H54 (cell line): ENCODE results near the gene PHF1.

Experiments
- DNase-seq: peaks from one replicate; pipeline ENCODE4 v3.0.0; 2011; ENCODE audit warnings: low spot score, mixed read lengths; ENCODE audit not compliant: insufficient read length
- FAIRE-seq: peaks from 3 replicates; lab custom pipeline; 2011; peaks lifted over from hg19 to GRCh38; lab: Jason Lieb, UNC
- POLR2A ChIP-seq: IDR thresholded peaks from 2 replicates; pipeline ENCODE4 v1.6.1; 2011; ENCODE audit warnings: low read depth, mild to moderate bottlenecking, low read length

Gene PHF1

GRCh38 chr6:33417903-33418689 lies 7.3 kb downstream of the PHF1 start, which contains the start of gene CUTA:
Gene CUTA (minus strand): TSS chr6:33418107. CDS start chr6:33418000, 107 bp downstream.
- FAIRE-seq, result peak; percentile 92
- no peak for TF ChIP-seq POLR2A
- peak; percentile 95 for DNase-seq

GRCh38 chr6:33418690-33419291 lies 8.0 kb downstream of the PHF1 start:
- FAIRE-seq (no peak), DNase-seq (no peak)
- no peak for TF ChIP-seq POLR2A

- no peak for FAIRE-seq
- no peak for DNase-seq
Observed at GRCh38 chr6:33419580-33420490, 9.0 kb downstream of the PHF1 start, which contains the start of gene SYNGAP1. Gene SYNGAP1 (plus strand): TSS chr6:33420065. CDS start chr6:33420265, 200 bp downstream.

GRCh38 chr6:33420491-33421343 lies 9.9 kb downstream of the PHF1 start:
- no peak for FAIRE-seq
- DNase-seq, result no peak
- TF ChIP-seq POLR2A, result no peak

More at GRCh38 chr6:33419580-33420490, 9.0 kb downstream of the PHF1 start, which contains the start of gene SYNGAP1:
- TF ChIP-seq POLR2A, result no peak

GRCh38 chr6:33421344-33421643 lies 10.5 kb downstream of the PHF1 start:
- DNase-seq (no peak), FAIRE-seq (no peak)
- no peak for TF ChIP-seq POLR2A

GRCh38 chr6:33423777-33424176 lies 13.0 kb downstream of the PHF1 start:
- no peak for FAIRE-seq
- no peak for TF ChIP-seq POLR2A
- DNase-seq, result no peak

- DNase-seq (no peak), FAIRE-seq (no peak)
- no peak for TF ChIP-seq POLR2A
Observed at GRCh38 chr6:33424855-33425667, 14.2 kb downstream of the PHF1 start.

GRCh38 chr6:33425668-33426577 lies 15.1 kb downstream of the PHF1 start:
- DNase-seq (peak; percentile 92), FAIRE-seq (no peak)
- peak; percentile 55; the same call in 1 of the 2 replicates for TF ChIP-seq POLR2A

GRCh38 chr6:33426590-33427511 lies 16.0 kb downstream of the PHF1 start:
- TF ChIP-seq POLR2A, result no peak
- FAIRE-seq (no peak), DNase-seq (no peak)

- FAIRE-seq, result no peak
- peak; percentile 62 for DNase-seq
- 0 out of 2 replicates have a peak, but pooled peaks have one; percentile 12 for TF ChIP-seq POLR2A
Observed at GRCh38 chr6:33427585-33428223, 16.9 kb downstream of the PHF1 start.
